ENCODE data around the gene ZNRF3.

DNA sequence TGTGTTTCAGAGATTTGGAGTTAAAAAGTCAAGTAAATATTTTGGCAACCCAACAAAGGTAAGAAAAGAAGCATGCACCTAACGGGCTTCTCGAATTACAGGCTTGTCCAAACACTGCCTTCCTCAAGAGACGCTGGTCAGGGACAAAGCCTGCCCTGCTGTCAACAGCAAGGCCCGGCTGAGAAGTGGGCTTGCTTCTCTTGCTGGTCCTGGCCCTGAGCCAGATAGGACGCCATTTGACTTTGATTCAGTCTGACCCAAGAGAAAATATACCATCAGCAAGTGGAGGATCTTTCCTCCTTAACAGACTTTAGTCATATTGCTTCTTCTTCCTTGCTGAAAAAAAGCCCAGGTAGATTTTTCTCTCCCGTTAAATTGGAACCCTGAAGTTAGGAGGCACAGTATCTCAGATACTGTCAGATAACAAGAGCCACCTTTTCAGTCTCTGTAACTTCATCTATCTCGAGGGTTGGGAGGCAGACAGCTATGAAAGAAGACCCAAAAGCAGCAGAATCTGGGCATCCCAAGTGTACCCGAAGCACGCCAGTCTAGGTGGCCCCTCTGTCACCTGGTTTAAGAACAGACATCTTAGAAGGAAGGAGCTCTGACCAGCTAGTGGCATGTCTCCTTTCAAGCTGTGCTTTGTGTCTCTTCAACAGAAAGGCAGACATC is 120.7 kb downstream of the ZNRF3 start:
- TF ChIP-seq, protein P1, sequence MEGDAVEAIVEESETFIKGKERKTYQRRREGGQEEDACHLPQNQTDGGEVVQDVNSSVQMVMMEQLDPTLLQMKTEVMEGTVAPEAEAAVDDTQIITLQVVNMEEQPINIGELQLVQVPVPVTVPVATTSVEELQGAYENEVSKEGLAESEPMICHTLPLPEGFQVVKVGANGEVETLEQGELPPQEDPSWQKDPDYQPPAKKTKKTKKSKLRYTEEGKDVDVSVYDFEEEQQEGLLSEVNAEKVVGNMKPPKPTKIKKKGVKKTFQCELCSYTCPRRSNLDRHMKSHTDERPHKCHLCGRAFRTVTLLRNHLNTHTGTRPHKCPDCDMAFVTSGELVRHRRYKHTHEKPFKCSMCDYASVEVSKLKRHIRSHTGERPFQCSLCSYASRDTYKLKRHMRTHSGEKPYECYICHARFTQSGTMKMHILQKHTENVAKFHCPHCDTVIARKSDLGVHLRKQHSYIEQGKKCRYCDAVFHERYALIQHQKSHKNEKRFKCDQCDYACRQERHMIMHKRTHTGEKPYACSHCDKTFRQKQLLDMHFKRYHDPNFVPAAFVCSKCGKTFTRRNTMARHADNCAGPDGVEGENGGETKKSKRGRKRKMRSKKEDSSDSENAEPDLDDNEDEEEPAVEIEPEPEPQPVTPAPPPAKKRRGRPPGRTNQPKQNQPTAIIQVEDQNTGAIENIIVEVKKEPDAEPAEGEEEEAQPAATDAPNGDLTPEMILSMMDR (IDR thresholded peaks at IDR 0.05; ENCODE audit: insufficient read depth, low read length, poor library complexity, severe bottlenecking): no peak
- TF ChIP-seq EZH2phosphoT487 (conservative IDR thresholded peaks at IDR 0.05; ENCODE audit: low read length): no peak

Measured in SU-DHL-6 (cell line).